Measurements from ENCODE around the gene RHOF. TPM values are rescaled to one million over a fixed set of nuclear protein-coding genes. Genes with fewer than 3 reads are reported as not detected.

Gene RHOF
- total RNA-seq, 1 donor from 2014 or later, result 16.5 TPM

DNA sequence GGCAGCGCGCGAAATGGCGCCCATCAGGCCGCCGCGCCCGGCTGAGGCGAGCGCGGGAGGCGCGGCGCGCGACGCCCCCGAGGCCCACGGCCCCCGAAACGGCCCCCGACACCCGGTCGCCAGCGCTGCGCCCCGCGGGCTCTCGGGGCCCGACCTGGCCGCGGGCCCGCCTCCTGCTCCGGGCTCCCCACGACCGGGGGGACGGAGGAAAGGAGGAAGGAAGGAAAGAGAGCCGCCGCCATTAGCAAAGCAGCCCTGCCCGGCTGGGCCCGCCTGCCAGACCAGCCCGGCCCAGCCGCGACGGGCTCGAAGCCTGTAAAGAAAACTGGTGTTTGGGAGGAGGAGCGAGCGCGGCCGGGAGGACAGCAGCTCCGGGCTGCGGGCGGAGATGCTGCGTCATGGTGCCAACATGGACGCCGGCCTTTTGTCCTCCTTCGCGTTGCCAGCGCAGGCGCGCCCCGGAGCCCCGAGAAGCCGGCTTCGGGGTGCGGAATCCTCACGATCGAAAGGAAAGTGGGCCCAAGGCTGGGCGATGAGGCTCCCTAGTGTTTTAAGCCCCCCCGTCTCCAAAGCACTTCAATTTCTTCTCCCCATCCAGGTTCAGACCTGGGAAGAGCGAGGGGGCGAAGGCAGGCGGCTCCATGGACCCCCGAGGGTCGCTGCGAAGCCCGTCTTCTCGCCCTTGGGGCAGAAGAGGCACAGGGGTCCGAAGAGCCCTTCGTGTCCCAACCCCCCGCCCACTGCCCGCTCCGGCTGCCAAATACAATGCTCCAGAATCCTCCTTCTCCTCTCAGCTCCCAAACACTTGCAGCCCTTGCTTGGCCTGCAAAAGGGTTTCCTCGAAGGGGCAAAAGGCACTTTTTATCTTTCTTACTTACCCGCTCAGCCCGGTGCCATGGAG lies 7.5 kb upstream of the RHOF start:
- H3K4me3 ChIP-seq, result peak overlapping the region; percentile 58 to 87
- TF ChIP-seq, protein P1, sequence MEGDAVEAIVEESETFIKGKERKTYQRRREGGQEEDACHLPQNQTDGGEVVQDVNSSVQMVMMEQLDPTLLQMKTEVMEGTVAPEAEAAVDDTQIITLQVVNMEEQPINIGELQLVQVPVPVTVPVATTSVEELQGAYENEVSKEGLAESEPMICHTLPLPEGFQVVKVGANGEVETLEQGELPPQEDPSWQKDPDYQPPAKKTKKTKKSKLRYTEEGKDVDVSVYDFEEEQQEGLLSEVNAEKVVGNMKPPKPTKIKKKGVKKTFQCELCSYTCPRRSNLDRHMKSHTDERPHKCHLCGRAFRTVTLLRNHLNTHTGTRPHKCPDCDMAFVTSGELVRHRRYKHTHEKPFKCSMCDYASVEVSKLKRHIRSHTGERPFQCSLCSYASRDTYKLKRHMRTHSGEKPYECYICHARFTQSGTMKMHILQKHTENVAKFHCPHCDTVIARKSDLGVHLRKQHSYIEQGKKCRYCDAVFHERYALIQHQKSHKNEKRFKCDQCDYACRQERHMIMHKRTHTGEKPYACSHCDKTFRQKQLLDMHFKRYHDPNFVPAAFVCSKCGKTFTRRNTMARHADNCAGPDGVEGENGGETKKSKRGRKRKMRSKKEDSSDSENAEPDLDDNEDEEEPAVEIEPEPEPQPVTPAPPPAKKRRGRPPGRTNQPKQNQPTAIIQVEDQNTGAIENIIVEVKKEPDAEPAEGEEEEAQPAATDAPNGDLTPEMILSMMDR (IDR thresholded peaks at IDR 0.05), result no peak
- TF ChIP-seq POLR2A (IDR thresholded peaks at IDR 0.05) (peak in 1 of 2 donors; percentile 27), POLR2AphosphoS5 (IDR thresholded peaks at IDR 0.05; ENCODE audit: insufficient read depth in 1 of 2, low read depth in 1 of 2) (peak in 1 of 2 donors; percentile 73)
- intact Hi-C loops (cut with DNase I), result no loop called here
- peaks cover 58% of the 10 kb centered on the region for H3K4me1 ChIP-seq
- no peak for DNase-seq (ENCODE audit: extremely low spot score in 2 of 2)
- no peaks in the 10 kb centered on the region for H3K9me3 ChIP-seq
- peaks cover 0 to 6% of the 10 kb centered on the region in 2 donors for H3K36me3 ChIP-seq
- H3K27ac ChIP-seq, result peak overlapping the region; percentile 100
- no peaks in the 10 kb centered on the region for H3K27me3 ChIP-seq

DNA sequence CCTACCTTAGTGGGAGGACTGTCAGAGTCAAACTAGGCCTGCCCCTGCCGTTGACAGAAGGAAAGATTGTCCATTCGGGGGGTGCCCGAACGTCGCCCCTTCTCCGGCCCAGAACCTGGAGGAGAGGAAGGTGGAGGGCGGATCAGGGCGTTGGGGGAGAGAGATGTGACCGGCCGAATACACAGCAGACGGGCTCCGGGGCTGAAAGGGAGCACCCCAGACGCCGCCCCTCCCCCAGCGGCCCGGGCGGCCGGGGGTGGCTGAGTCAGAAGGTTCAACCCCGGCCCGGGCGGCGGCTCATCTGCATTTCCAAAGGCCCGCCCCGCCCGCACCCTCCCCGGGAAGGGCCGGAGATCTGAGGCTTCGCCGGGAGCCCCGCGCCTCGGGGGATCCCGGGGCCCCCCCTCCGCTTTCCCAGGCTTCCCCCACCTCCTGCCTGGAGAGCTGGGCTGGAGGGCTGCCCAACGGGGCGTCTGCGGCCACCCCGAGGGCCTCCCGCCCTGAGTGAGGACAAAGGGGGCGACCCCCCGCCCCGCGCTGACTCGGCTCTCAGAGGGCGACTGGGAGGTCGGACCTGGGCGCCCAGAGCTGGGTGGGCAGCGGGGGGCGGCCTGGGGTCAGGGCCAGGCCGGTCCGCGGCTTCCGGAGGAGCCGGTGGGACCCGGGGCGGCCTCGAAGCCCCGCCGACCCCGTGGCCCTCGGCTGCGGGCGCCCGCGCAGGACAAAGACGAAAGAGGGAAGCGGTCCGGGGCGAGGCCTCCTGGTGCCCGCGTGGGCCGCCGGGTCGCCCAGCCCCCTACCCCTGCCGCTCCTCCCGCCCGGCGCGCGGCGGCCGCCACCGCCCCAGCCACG lies 6.6 kb upstream of the RHOF start:
- Histone ChIP-seq H3K4me1 (peaks cover 58% of the 10 kb centered on the region), H3K27me3 (no peaks in the 10 kb centered on the region), H3K36me3 (peaks cover 0 to 11% of the 10 kb centered on the region in 2 donors), H3K9me3 (no peaks in the 10 kb centered on the region), H3K4me3 (peak overlapping the region; percentile 58 to 87), H3K27ac (peak overlapping the region; percentile 100)
- TF ChIP-seq POLR2AphosphoS5 (IDR thresholded peaks at IDR 0.05; ENCODE audit: insufficient read depth in 1 of 2, low read depth in 1 of 2) (peak; percentile 37 to 90), POLR2A (IDR thresholded peaks at IDR 0.05) (peak in 1 of 2 donors; percentile 79)
- TF ChIP-seq, protein P1 (IDR thresholded peaks at IDR 0.05), result peak in 1 of 3 experiments; percentile 12
- peak in 1 of 2 donors; percentile 94 for DNase-seq (ENCODE audit: extremely low spot score in 2 of 2)
- intact Hi-C loops (cut with DNase I), result loop anchor here (5.0 kb wide), 1 partner anchor 87 kb away; the partner anchor contains the start of gene PSMD9

DNA sequence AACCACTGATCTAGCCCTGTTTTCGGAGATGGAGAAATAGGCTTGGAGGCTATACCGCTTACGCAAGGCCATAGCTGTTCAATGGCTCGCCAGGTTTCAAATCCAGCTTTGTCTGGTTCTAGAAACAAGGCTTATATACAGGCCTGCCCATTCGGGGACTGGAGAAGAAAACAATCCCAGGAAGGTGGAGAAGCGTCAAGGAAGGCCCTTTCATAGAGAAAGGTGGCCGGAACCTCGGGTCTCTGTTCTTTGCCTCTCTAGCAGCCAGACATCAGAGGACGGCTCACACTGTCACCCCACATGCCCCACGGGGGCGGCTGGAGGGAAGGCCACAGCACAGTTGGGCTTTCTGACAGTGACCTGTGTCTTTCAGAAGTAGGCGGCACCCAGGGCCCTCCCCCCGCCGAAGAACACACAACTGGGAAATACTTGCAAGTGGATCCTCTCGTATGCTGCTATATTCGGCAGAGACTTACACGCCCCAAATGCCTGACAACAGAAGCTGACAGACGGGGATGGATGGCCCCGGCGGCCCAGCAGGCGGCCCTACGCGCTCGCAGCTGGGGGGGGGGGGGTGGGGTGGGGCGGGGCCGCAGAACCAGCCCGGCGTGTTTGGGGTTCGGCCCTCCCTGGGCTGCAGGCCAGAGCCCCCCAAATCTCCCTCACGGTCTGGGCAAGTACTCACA lies 5.8 kb upstream of the RHOF start:
- peak overlapping the region; percentile 58 to 87 for H3K4me3 ChIP-seq
- H3K4me1 ChIP-seq, result peaks cover 61% of the 10 kb centered on the region
- peak in 1 of 2 donors; percentile 95 for DNase-seq (ENCODE audit: extremely low spot score in 2 of 2)
- H3K27me3 ChIP-seq, result no peaks in the 10 kb centered on the region
- peak overlapping the region; percentile 100 for H3K27ac ChIP-seq
- TF ChIP-seq POLR2A (IDR thresholded peaks at IDR 0.05) (no peak), POLR2AphosphoS5 (IDR thresholded peaks at IDR 0.05; ENCODE audit: insufficient read depth in 1 of 2, low read depth in 1 of 2) (no peak)
- TF ChIP-seq, protein P1 (IDR thresholded peaks at IDR 0.05), result no peak
- H3K36me3 ChIP-seq, result peaks cover 0 to 11% of the 10 kb centered on the region in 2 donors
- no peaks in the 10 kb centered on the region for H3K9me3 ChIP-seq
- intact Hi-C loops (cut with DNase I), result loop anchor here (5.0 kb wide), 1 partner anchor 88 kb away; the partner anchor contains the start of gene PSMD9

DNA sequence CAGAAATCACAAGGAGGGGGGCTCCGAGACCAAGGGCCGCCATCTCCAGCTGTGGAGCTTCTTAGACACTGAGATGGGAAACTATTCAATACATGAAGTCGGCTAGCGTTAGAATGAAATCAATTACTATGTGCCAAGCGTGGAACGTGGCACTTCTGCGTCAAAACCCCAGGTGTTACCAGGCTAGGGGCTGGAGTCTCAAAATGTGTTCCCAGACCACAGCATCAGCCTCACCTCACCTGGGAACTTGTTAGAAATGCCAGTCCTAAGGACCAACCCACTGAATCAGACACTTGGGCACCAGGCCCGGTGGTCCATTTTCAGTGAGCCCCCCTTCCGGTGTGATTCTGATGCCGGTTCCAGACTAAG lies 5.3 kb upstream of the RHOF start:
- Histone ChIP-seq H3K27ac (peak overlapping the region; percentile 100), H3K4me1 (peaks cover 65% of the 10 kb centered on the region)
- DNase-seq (ENCODE audit: extremely low spot score in 2 of 2), result no peak

More for the DNA sequence above, 5.3 kb upstream of the RHOF start:
- intact Hi-C loops (cut with DNase I), result loop anchor here (5.0 kb wide), 1 partner anchor 89 kb away; the partner anchor contains the start of gene PSMD9
- Histone ChIP-seq H3K4me3 (peak overlapping the region; percentile 58 to 87), H3K9me3 (no peaks in the 10 kb centered on the region), H3K36me3 (peaks cover 0 to 11% of the 10 kb centered on the region in 2 donors), H3K27me3 (no peaks in the 10 kb centered on the region)
- TF ChIP-seq, protein P1 (IDR thresholded peaks at IDR 0.05), result no peak
- TF ChIP-seq POLR2AphosphoS5 (IDR thresholded peaks at IDR 0.05; ENCODE audit: insufficient read depth in 1 of 2, low read depth in 1 of 2) (no peak), POLR2A (IDR thresholded peaks at IDR 0.05) (no peak)

Data from vagina (tissue), 2 donors.